Coronary artery (tissue), 2 donors: ENCODE data around the gene SURF2.
"Not testable (repeated sequence)": the region's sequence is repeated elsewhere in the genome, so short reads cannot be mapped to it uniquely, and the experiment has no call there.

Source experiments
- DNase-seq: peaks from one replicate; pipeline ENCODE4 v3.0.0-alpha.2; 2017; ENCODE audit warnings: low spot score
- H3K27ac ChIP-seq, 2 donors: fragments of 200-600 bp; sonication (generic); one replicate each; pipeline ENCODE4 v1.5.1; 2016 to 2019
- H3K4me3 ChIP-seq: fragments of 200-600 bp; sonication (generic); 2 replicates; pipeline ENCODE4 v1.5.1; 2016; ENCODE audit warnings: mild to moderate bottlenecking, moderate library complexity
- CTCF ChIP-seq: fragments of 200-600 bp; sonication (generic); IDR thresholded peaks from one replicate; pipeline ENCODE4 v1.5.1; 2019; ENCODE audit warnings: antibody characterized with exemption

SURF2 gene

GRCh38 chr9:133385452-133385851 is 29.1 kb downstream of the SURF2 start:
- Histone ChIP-seq H3K4me3 (no peak overlapping the region), H3K27ac (no peak overlapping the region)
- TF ChIP-seq CTCF: no peak
- DNase-seq: no peak

- DNase-seq: no peak
- Histone ChIP-seq H3K4me3 (no peak overlapping the region), H3K27ac (no peak overlapping the region)
- TF ChIP-seq CTCF: no peak
These were observed 30.0 kb downstream of the SURF2 start for GRCh38 chr9:133386338-133386737.

- H3K27ac ChIP-seq: no peak overlapping the region
- no peak for TF ChIP-seq CTCF
- H3K4me3 ChIP-seq: no peak overlapping the region
- no peak for DNase-seq
These were observed 31.3 kb downstream of the SURF2 start for GRCh38 chr9:133387680-133388079.

- no peak for TF ChIP-seq CTCF
- no peak overlapping the region for H3K4me3 ChIP-seq
These were observed 32.7 kb downstream of the SURF2 start for GRCh38 chr9:133389025-133389557.

GRCh38 chr9:133389562-133389961 is 33.2 kb downstream of the SURF2 start:
- H3K27ac ChIP-seq: no peak overlapping the region
- H3K4me3 ChIP-seq: no peak overlapping the region
- no peak for DNase-seq
- no peak for TF ChIP-seq CTCF

More at GRCh38 chr9:133389025-133389557, 32.7 kb downstream of the SURF2 start:
- no peak for DNase-seq
- H3K27ac ChIP-seq: no peak overlapping the region

GRCh38 chr9:133390713-133391112 is 34.4 kb downstream of the SURF2 start:
- no peak for TF ChIP-seq CTCF
- no peak for DNase-seq
- Histone ChIP-seq H3K4me3 (no peak overlapping the region), H3K27ac (no peak overlapping the region)

GRCh38 chr9:133391449-133391848 is 35.1 kb downstream of the SURF2 start:
- not testable (repeated sequence) for H3K27ac ChIP-seq, DNase-seq

GRCh38 chr9:133392308-133392707 is 36.0 kb downstream of the SURF2 start:
- H3K27ac ChIP-seq, H3K4me3 ChIP-seq, DNase-seq: not testable (repeated sequence)

More at GRCh38 chr9:133391449-133391848, 35.1 kb downstream of the SURF2 start:
- not testable (repeated sequence) for H3K4me3 ChIP-seq
